Retinal pigment epithelial cell (primary cell): Measurements from ENCODE around the gene TNIK.

ENCODE experiments used
- DNase-seq: peaks from one replicate; pipeline ENCODE4 v3.0.0-alpha.2; 2010; ENCODE audit warnings: low read depth
- H3K4me3 ChIP-seq: 2 replicates; pipeline ENCODE4 v1.5.1; 2011; ENCODE audit warnings: mild to moderate bottlenecking, low read length, control low read depth, moderate library complexity
- TF ChIP-seq, protein P1 (sequence below): conservative IDR thresholded peaks from 2 replicates; pipeline ENCODE4 v1.5.1; 2011; ENCODE audit warnings: low read depth, low read length, control low read depth, inconsistent platforms

The TNIK gene

GRCh38 chr3:171461525-171461917 lies 1.3 kb upstream of the TNIK start:
- DNase-seq = no peak
- TF ChIP-seq, protein P1, sequence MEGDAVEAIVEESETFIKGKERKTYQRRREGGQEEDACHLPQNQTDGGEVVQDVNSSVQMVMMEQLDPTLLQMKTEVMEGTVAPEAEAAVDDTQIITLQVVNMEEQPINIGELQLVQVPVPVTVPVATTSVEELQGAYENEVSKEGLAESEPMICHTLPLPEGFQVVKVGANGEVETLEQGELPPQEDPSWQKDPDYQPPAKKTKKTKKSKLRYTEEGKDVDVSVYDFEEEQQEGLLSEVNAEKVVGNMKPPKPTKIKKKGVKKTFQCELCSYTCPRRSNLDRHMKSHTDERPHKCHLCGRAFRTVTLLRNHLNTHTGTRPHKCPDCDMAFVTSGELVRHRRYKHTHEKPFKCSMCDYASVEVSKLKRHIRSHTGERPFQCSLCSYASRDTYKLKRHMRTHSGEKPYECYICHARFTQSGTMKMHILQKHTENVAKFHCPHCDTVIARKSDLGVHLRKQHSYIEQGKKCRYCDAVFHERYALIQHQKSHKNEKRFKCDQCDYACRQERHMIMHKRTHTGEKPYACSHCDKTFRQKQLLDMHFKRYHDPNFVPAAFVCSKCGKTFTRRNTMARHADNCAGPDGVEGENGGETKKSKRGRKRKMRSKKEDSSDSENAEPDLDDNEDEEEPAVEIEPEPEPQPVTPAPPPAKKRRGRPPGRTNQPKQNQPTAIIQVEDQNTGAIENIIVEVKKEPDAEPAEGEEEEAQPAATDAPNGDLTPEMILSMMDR = no peak
- H3K4me3 ChIP-seq = peak overlapping the region; percentile 96

DNA sequence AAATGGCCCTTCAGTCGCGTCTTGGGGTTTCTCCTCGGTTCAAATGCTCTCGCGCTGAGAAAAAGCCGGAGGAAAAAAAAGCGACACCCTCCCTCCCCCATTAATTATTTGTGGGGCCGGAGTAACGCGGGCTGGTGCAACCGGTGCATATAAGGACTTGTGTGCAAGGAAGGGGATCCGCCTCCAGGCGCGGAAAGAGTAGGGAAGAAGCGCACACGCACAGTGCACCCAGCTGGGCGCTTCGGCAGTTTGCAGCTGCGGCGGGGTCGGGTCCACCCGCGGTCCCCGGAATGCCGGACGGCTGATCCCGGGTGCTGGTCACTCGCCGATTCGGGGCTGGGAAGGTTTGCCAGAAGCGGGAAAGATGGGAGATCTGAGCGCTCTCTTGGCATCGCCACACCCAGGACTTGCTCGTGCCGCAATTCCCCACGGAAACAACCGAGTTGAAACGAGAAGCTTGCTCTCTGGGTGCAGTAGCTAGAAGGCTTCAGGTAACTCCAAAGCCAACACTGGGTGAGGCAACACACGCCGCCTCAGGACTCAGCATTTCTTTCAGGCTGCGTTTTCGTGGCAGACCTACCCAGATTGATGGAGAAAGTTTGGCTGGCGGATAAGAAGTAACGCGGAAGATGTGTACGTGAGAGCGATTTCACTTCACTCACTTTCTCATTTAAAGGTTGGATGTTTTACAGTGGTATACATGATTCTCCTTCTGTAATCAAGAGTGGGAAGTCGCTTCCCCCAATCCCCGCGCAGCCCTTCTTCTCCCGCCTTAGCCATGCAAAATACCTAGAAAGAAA lies 720 bp upstream of the TNIK start:
- peak overlapping the region; percentile 96 for H3K4me3 ChIP-seq
- no peak for DNase-seq
- TF ChIP-seq, protein P1 = peak; percentile 8

DNA sequence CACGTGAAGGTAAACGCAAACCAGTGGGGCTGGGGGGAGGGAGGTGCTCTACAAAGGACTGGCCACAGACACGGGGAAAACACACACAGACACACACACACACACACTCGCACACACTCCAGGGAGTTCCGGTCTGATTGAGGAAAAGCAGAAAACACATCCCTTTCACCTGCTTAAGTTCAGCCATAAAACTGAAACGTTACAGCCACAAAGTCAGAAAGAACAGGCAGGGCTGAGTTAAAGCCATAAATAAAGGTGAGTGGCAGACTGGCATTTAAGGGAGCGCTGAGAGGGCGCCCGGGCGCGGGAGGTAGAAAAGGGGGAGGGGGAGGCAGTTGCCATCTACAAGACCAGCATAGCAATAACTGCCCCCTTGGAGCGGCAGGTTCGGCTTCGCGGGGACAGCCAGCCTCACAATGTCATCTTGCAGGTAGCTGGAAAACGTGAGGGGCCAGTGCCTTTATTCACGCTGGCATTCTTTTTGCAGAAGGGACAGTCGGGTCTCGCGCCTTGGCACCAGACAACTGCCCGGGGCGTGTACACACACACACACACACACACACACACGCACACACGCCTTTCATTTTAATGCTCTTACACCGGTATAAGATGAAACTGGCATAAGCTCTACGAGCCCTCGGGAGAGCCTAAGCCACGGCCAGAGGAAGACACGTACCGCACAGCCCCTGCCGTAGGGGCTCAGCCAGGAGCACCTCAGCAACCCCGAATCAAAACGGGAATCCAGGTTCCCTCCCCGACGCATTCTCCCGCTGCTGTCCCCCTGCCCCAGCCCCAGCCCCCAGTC lies 866 bp downstream of the TNIK start:
- no peak for DNase-seq
- TF ChIP-seq, protein P1 = no peak
- H3K4me3 ChIP-seq = peak overlapping the region; percentile 96

GRCh38 chr3:171458864-171459136 lies 1.4 kb downstream of the TNIK start:
- DNase-seq = no peak
- TF ChIP-seq, protein P1 = no peak

DNA sequence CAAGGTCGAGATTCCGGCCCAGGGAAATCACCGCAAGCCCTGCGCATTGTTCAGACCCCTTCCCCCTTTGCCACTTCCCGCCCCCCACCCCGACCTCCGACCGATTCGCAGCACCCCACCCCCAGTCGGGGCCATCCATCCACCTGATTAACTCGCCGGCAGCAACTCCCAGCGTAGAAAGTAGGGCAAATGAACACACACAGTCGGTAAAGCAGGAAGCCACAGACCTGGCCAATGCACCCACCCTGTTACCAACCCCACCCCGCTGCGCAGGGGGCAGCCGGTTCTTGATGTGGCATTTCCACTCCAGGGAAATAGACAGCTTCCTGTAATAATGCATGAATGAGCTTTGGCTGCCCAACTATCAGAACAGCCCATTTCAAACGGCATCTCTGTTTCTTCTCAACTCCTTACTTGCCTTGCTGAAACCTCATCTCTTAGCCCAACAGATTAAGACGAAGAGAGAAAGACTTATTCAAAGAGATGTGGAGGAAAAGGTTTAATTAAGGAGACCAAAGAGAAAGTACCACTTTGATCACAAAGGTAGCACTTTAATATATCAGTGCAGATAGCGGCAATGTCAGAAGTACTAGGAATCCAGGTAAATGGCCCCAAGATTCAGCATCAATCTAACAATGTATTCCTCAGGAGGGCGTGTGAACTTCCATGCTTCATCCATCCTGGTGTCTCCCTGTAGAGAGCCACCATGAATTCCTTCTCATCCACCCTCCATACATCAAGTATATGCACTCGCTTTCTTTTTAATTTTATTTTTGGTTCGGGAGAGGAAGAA lies 1.9 kb downstream of the TNIK start:
- H3K4me3 ChIP-seq = peak overlapping the region; percentile 96
- DNase-seq = no peak
- TF ChIP-seq, protein P1 = no peak

More at GRCh38 chr3:171458864-171459136, 1.4 kb downstream of the TNIK start:
- H3K4me3 ChIP-seq = peak overlapping the region; percentile 96

- peak overlapping the region; percentile 96 for H3K4me3 ChIP-seq
- TF ChIP-seq, protein P1 = no peak
- DNase-seq = no peak
Measured at GRCh38 chr3:171457607-171458061, 2.6 kb downstream of the TNIK start.
